K562 (cell line): ENCODE measurements around the gene PPT2. TPM values are rescaled to one million over a fixed set of nuclear protein-coding genes. Genes with fewer than 3 reads are reported as not detected.

Experiments
- ARID3B ChIP-seq: fragments of 250-450 bp; sonication (Bioruptor Pico); IDR thresholded peaks from 2 replicates; pipeline ENCODE4 v1.4.0; 2020; ENCODE audit warnings: borderline replicate concordance
- CHD2 ChIP-seq: IDR thresholded peaks from 2 replicates; pipeline ENCODE4 v1.6.1; 2011; ENCODE audit warnings: low read depth, low read length
- ELK1 ChIP-seq: sonication (generic); formaldehyde crosslinking; IDR thresholded peaks from 2 replicates; pipeline ENCODE4 v1.8.1; 2022; ENCODE audit warnings: missing genetic modification reagents
- ETV5 ChIP-seq: sonication (generic); formaldehyde crosslinking; IDR thresholded peaks from 2 replicates; pipeline ENCODE4 v1.4.0; 2020; ENCODE audit warnings: low read depth, mild to moderate bottlenecking, missing genetic modification reagents
- FOXP1 ChIP-seq: sonication (generic); formaldehyde crosslinking; IDR thresholded peaks from 2 replicates; pipeline ENCODE4 v1.8.0; 2022; ENCODE audit warnings: mild to moderate bottlenecking, missing genetic modification reagents
- GATAD2B ChIP-seq: fragments of 450-650 bp; IDR thresholded peaks from 2 replicates; pipeline ENCODE4 v1.6.1; 2017; ENCODE audit warnings: mild to moderate bottlenecking, borderline replicate concordance
- MCM5 ChIP-seq: fragments of 450-650 bp; IDR thresholded peaks from 2 replicates; pipeline ENCODE4 v1.6.1; 2016; ENCODE audit warnings: low read depth
- MLX ChIP-seq, 2 experiments: fragments of 450-650 bp in 1 of 2; sonication (generic) in 1 of 2; formaldehyde crosslinking; conservative IDR thresholded peaks; 2 replicates each; pipeline versions ENCODE4 v1.4.0 to v1.8.1; 2020 to 2022; ENCODE audit warnings: mild to moderate bottlenecking in 1 of 2, missing genetic modification reagents in 1 of 2
- NR2C1 ChIP-seq, 2 experiments: fragments of 450-650 bp; IDR thresholded peaks; 2 replicates each; pipeline ENCODE4 v1.6.1; 2017; ENCODE audit warnings: mild to moderate bottlenecking in 2 of 2, antibody characterized with exemption in 1 of 2, inconsistent platforms in 1 of 2, missing compliant biosample characterization in 1 of 2, missing genetic modification characterization in 1 of 2
- PCBP2 ChIP-seq: fragments of 200-400 bp; formaldehyde crosslinking; IDR thresholded peaks from 2 replicates; pipeline ENCODE4 v1.6.1; 2018; ENCODE audit warnings: low read length, low read depth, mild to moderate bottlenecking, moderate library complexity; ENCODE audit not compliant: poor library complexity, severe bottlenecking
- RCOR1 ChIP-seq, 2 experiments: IDR thresholded peaks; 2 replicates each; pipeline ENCODE4 v1.6.1; 2012; ENCODE audit warnings: low read depth in 2 of 2, low read length in 2 of 2, borderline replicate concordance in 1 of 2, improper control_type of control experiment in 1 of 2
- SMARCA5 ChIP-seq: fragments of 450-650 bp; IDR thresholded peaks from 2 replicates; pipeline ENCODE4 v1.6.1; 2016
- SRSF7 ChIP-seq: fragments of 200-400 bp; formaldehyde crosslinking; optimal IDR thresholded peaks from 2 replicates; pipeline ENCODE3; 2017; ENCODE audit warnings: mild to moderate bottlenecking, low read depth, low read length
- SRSF9 ChIP-seq: fragments of 200-400 bp; formaldehyde crosslinking; IDR thresholded peaks from 2 replicates; pipeline ENCODE4 v1.6.1; 2017; ENCODE audit warnings: low read depth, low read length, borderline replicate concordance
- TGIF2 ChIP-seq: sonication (generic); formaldehyde crosslinking; IDR thresholded peaks from 2 replicates; pipeline ENCODE4 v1.8.1; 2022; ENCODE audit warnings: mild to moderate bottlenecking, missing genetic modification reagents, moderate library complexity
- ZBTB43 ChIP-seq: sonication (generic); formaldehyde crosslinking; IDR thresholded peaks from 2 replicates; pipeline ENCODE4 v1.8.0; 2023; ENCODE audit warnings: mild to moderate bottlenecking, missing genetic modification reagents
- ZBTB8A ChIP-seq: fragments of 450-650 bp; IDR thresholded peaks from 2 replicates; pipeline ENCODE4 v1.6.1; 2018; ENCODE audit warnings: mild to moderate bottlenecking, moderate library complexity; ENCODE audit not compliant: partially characterized antibody
- ZNF146 ChIP-seq: IDR thresholded peaks from one replicate; pipeline ENCODE4 v1.6.1; 2018; ENCODE audit warnings: missing compliant biosample characterization; ENCODE audit not compliant: unreplicated experiment
- ZNF174 ChIP-seq: fragments of 250-450 bp; sonication (Bioruptor Pico); IDR thresholded peaks from 2 replicates; pipeline ENCODE4 v1.4.0; 2020; ENCODE audit warnings: mild to moderate bottlenecking
- ZNF57 ChIP-seq: fragments of 450-650 bp; formaldehyde crosslinking; IDR thresholded peaks from 2 replicates; pipeline ENCODE4 v1.4.0; 2020; ENCODE audit warnings: mild to moderate bottlenecking, moderate library complexity
- ZNF696 ChIP-seq: fragments of 250-450 bp; sonication (Bioruptor Pico); conservative IDR thresholded peaks from 2 replicates; pipeline ENCODE4 v1.4.0; 2020; ENCODE audit warnings: mild to moderate bottlenecking, moderate library complexity
- ZNF76 ChIP-seq: fragments of 250-450 bp; sonication (Bioruptor Pico); IDR thresholded peaks from 2 replicates; pipeline ENCODE4 v1.4.0; 2020; ENCODE audit warnings: mild to moderate bottlenecking, moderate library complexity, borderline replicate concordance
- ZNF785 ChIP-seq: fragments of 250-450 bp; sonication (Bioruptor Pico); IDR thresholded peaks from 2 replicates; pipeline ENCODE4 v1.4.0; 2020; ENCODE audit warnings: mild to moderate bottlenecking
- polyA plus RNA-seq, 8 experiments: library from polyadenylated mRNA; depleted of rRNA in 4 of 8; stranded (reverse) in 5 of 8; unstranded in 3 of 8; fragments of >200 nt; fragmentation: Nextera tagmentation in 2 of 8; fragmentation: Illumina TruSeq in 1 of 8; extraction: Ambion mirVana in 2 of 8; extraction: Trizol in 1 of 8; gene quantifications; 2 replicates each; pipeline versions ENCODE4 v1.2.1 to v1.2.3, GENCODE V29; 2011 to 2014; ENCODE audit warnings: inconsistent platforms in 1 of 8, missing spikeins in 1 of 8
- total RNA-seq, 7 experiments: library from RNA; depleted of rRNA in 6 of 7; stranded (reverse); fragments of >200 nt in 6 of 7; fragmentation: Illumina TruSeq in 2 of 7; extraction: Trizol in 2 of 7; gene quantifications; 2 replicates each; pipeline versions ENCODE4 v1.2.1 to v1.2.3, GENCODE V29; 2011 to 2021; ENCODE audit warnings: low replicate concordance in 1 of 7
- TF ChIP-seq, protein P1 (sequence below): fragments of 250-450 bp; sonication (Bioruptor Pico); IDR thresholded peaks from 2 replicates; pipeline ENCODE4 v1.8.0; 2022; ENCODE audit warnings: moderate library complexity, mild to moderate bottlenecking, inconsistent platforms

Gene PPT2
- total and polyA plus RNA-seq, 9 of the 15 experiments (the other 6 are each of a cell fraction or from before 2014, with no cell fraction given) = 27.4 to 98.8 (median 69.9) TPM

GRCh38 chr6:32176476-32177182, 22.7 kb downstream of the PPT2 start (continued):
- TF ChIP-seq MCM5 (0 out of 2 replicates have a peak, but pooled peaks have one; percentile 58), ETV5 (no peak), ZNF785 (no peak), TGIF2 (CRISPR knock-in tag) (no peak), ZNF146 (CRISPR knock-in tag) (no peak), SRSF7 (no peak), GATAD2B (no peak), CHD2 (no peak), ARID3B (no peak), MLX (CRISPR knock-in tag; conservative IDR thresholded peaks at IDR 0.05) (no peak), ZNF76 (CRISPR knock-in tag) (no peak), ZNF57 (CRISPR knock-in tag) (0 out of 2 replicates have a peak, but pooled peaks have one; percentile 70), FOXP1 (no peak), ELK1 (CRISPR knock-in tag) (no peak), ZNF696 (CRISPR knock-in tag) (no peak), SMARCA5 (peak; percentile 11; the same call in 1 of the 2 replicates), ZBTB8A (no peak), SRSF9 (no peak), ZBTB43 (no peak), RCOR1 (IDR thresholded peaks at IDR 0.05; ENCODE audit: borderline replicate concordance in 1 of 2, low read depth in 2 of 2, low read length in 2 of 2) (0 out of 4 replicates have a peak, but pooled peaks of 1 of the 2 experiments have one; percentile 5), NR2C1 (IDR thresholded peaks at IDR 0.05) (0 out of 2 replicates have a peak, but pooled peaks have one; percentile 31), NR2C1 (tag; IDR thresholded peaks at IDR 0.05) (no peak), ZNF174 (CRISPR knock-in tag) (no peak), PCBP2 (no peak)
- TF ChIP-seq, protein P1, sequence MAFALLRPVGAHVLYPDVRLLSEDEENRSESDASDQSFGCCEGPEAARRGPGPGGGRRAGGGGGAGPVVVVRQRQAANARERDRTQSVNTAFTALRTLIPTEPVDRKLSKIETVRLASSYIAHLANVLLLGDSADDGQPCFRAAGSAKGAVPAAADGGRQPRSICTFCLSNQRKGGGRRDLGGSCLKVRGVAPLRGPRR = 0 out of 2 replicates have a peak, but pooled peaks have one; percentile 19
